HUDEP-2 (cell line): ENCODE data around the gene LRGUK.

Experiments
- DNase-seq, 76 experiments: peaks; one replicate each; lab custom pipeline; 2025; ENCODE audit not compliant: unreplicated experiment in 76 of 76; lab: John Stamatoyannopoulos, UW

The LRGUK gene

GRCh38 chr7:134126146-134126545, 994 bp upstream of the LRGUK start:
- DNase-seq = no peak

- no peak for DNase-seq
Observed at GRCh38 chr7:134126596-134126965, 559 bp upstream of the LRGUK start.

- no peak for DNase-seq
Observed at GRCh38 chr7:134128829-134129228, 1.7 kb downstream of the LRGUK start.

GRCh38 chr7:134129856-134130523, 2.9 kb downstream of the LRGUK start:
- DNase-seq = no peak

- no peak for DNase-seq
Observed at GRCh38 chr7:134134004-134134403, 6.9 kb downstream of the LRGUK start.

GRCh38 chr7:134140889-134141867, 14.0 kb downstream of the LRGUK start:
- peak in 50 of 76 experiments; percentile 1 to 73 (median 30) for DNase-seq

GRCh38 chr7:134141868-134142264, 14.7 kb downstream of the LRGUK start:
- DNase-seq = no peak

GRCh38 chr7:134153493-134154136, 26.5 kb downstream of the LRGUK start:
- DNase-seq = no peak

- DNase-seq = no peak
Observed at GRCh38 chr7:134154581-134155130, 27.5 kb downstream of the LRGUK start.

GRCh38 chr7:134155206-134155605, 28.1 kb downstream of the LRGUK start:
- no peak for DNase-seq

- DNase-seq = no peak
Observed at GRCh38 chr7:134155871-134156270, 28.7 kb downstream of the LRGUK start.

- no peak for DNase-seq
Observed at GRCh38 chr7:134165252-134165651, 38.1 kb downstream of the LRGUK start.

- DNase-seq = no peak
Observed at GRCh38 chr7:134167250-134167649, 40.1 kb downstream of the LRGUK start.

- no peak for DNase-seq
Observed at GRCh38 chr7:134167841-134168240, 40.7 kb downstream of the LRGUK start.

- DNase-seq = peak in 21 of 76 experiments; percentile 1 to 52 (median 17)
Observed at GRCh38 chr7:134174795-134175261, 47.7 kb downstream of the LRGUK start.

GRCh38 chr7:134175334-134176036, 48.3 kb downstream of the LRGUK start:
- no peak for DNase-seq

GRCh38 chr7:134176037-134176350, 48.9 kb downstream of the LRGUK start:
- no peak for DNase-seq

GRCh38 chr7:134179036-134180011, 52.2 kb downstream of the LRGUK start:
- no peak for DNase-seq

- no peak for DNase-seq
Observed at GRCh38 chr7:134180376-134180775, 53.2 kb downstream of the LRGUK start.
